HG02610 (cell line): Measurements from ENCODE around the gene PADI3.

ENCODE experiments used
- ATAC-seq: cut with Tn5 transposase; IDR thresholded peaks from one replicate; pipeline ENCODE4 v1.9.1; 2021; ENCODE audit warnings: mild to moderate bottlenecking, moderate library complexity; ENCODE audit not compliant: unreplicated experiment

Gene PADI3

GRCh38 chr1:17214876-17215544, 33.9 kb upstream of the PADI3 start:
- no peak for ATAC-seq

- no peak for ATAC-seq
Observed at GRCh38 chr1:17215545-17215890, 33.4 kb upstream of the PADI3 start.

DNA sequence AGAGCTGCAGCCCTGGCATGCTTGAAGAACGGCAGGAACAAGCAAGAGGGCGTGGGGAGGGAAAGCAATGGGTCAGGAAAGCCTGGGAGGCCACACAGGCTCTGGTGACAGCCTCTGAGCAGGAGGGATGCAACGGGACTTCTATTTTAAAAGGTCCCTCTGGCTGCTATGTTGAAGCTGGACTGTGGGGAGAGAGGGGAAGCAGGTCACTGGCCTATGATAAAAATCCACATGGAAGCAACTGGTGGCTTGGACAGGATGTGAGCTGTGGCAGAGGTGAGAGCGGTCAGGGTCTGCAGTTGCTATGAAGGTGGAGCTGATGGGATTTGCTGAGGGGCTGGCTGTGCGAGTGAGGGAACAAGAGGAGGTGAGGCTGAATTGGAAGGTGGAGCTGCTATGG, 32.8 kb upstream of the PADI3 start:
- ATAC-seq, result no peak

GRCh38 chr1:17217607-17218006, 31.3 kb upstream of the PADI3 start:
- no peak for ATAC-seq

DNA sequence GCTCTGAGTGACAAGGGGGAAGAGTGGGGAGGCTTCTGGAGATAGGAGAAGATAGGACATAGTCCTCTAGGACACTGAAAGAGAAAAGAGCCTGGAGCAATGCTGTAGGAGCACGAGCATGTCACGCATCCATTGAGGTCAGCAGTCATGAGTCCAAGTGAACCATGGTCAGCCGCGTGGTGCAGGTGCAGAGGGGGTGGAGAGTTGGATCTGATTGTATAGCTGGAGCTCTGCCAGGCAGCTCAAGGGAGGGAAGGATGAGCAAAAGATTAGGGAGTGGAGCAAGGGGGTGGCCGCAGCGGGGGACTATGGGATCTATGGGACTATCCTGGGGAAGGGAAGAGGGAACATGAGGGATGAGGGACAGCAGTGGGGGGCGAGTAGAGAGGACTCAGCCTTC, 30.0 kb upstream of the PADI3 start:
- no peak for ATAC-seq

GRCh38 chr1:17220287-17220686, 28.6 kb upstream of the PADI3 start:
- no peak for ATAC-seq

DNA sequence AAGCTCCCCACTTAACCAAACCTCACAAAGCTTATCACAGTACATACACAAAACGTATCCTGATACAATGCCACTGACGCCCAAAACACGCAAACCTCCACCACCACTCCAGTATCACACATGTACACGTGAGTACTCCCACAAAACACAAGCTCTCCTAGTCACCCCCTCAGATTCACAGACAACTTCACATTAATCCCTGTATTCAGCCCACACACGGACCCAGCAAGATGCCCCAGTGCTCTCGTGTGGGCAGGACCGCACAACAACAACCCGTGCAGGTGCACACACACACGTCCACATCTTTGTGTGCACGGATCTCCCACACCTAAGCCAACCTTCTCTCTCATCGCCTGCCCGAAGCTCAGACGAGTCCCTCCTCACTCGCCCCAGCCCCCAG, 26.3 kb upstream of the PADI3 start:
- ATAC-seq, result no peak

DNA sequence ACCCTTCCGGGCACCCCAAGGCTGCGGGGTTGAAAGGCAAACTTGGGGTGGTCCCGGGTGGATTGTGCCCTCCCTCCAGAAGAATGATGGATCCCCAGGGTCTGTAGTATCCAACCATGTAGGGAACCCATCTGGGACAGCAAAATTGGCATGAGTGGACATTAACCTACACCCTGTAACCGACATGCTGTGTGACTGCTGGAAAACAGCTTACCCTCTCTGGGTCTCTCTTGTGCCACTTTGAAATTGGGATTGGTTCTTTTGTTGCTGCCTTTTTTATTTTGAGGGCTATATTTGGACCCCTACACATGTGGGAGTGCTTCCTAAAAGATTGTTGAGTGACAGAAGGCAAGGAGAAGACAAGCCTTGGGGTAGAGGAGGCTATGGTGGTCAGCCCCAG, 24.5 kb upstream of the PADI3 start:
- no peak for ATAC-seq

DNA sequence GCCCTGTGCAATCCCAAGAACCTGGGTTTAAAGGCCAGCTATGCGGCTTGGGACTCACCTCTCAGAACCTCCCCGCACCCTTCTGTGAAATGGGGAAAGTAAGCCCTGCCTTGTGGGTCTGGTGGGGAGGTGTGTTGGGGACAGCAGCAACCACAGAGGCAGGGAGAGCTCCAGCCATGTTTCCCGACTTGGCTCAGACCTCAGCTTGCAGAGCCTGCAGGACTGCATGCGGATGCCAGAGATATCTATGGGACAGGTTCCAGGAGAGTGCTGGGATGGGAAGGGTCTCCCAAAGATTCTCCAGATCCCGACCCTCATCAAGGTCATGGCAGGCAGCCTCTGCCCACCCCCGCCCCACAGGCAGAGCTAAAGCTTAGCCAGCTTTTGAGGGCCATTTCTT, 23.8 kb upstream of the PADI3 start:
- ATAC-seq, result no peak

DNA sequence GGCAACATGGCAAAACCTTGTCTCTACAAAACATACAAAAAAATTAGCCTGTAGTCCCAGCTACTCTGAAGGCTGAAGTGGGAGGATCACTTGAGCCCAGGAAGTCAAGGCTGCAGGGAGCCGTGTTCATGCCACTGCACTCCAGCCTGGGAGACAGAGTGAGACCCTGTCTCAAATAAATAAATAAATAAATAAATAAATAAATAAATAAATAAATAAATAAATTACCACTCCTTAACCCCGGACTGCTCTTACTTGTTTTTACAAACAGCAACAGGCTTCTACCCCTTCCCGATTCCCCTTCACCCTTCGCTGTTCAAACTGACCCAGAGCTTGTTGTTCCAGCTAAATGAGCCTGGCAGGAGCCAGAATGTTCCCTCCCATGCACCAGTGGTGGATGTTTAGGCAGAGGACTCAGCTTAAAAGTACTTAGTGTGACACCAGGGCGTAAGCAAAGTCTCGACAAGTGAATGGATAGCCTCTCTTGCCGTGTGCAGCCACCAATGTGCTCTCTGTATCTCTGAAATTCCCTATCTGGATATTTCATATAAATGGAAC, 21.5 kb upstream of the PADI3 start:
- ATAC-seq, result no peak

DNA sequence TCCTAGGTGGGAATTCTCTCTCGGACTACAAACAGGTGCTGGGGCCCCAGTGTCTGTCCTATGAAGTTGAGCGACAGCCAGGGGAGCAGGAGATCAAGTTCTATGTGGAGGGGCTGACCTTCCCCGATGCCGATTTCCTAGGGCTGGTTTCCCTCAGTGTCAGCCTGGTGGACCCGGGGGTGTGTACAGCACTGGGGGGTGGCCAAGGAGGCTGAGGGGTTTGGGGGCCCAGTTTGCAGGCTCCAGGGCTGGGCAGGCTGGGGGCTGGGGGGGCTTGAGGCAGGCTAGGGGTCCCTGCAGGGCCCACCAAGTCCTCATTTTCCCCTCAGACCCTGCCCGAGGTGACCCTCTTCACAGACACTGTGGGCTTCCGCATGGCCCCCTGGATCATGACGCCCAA, 20.3 kb upstream of the PADI3 start:
- no peak for ATAC-seq

- ATAC-seq, result no peak
Observed at GRCh38 chr1:17229379-17229778, 19.5 kb upstream of the PADI3 start.

GRCh38 chr1:17230106-17230505, 18.8 kb upstream of the PADI3 start:
- no peak for ATAC-seq

DNA sequence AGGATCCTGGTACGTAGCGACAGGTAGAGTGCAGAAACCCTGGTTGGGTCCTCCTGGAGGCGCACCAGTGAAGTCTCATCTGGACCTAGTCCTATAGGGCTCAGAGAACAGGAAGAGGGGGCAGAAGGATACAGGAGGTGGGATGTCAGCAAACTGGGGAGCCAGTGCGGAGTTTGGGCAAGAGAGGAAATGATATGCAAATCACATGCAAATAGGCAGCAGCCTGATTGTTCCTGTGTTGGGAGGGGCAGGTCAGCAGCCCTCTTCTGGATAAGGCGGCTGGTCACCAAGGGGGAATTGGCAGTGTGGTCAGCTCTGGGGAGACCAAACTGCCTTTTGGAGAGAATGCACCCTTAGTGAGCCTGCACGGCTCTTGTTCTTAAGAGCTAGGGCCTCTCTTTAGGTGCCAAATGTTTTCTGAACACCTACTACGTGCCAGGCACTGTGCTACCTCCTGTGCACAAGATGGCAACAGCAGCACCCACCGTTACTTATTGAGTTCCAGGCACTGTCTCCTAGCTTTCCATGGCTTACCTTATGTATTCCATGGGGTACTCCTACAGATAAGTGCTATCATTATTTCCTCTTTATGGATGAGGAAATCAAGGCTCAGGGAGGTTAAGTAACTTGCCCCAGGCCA, 18.1 kb upstream of the PADI3 start:
- no peak for ATAC-seq

DNA sequence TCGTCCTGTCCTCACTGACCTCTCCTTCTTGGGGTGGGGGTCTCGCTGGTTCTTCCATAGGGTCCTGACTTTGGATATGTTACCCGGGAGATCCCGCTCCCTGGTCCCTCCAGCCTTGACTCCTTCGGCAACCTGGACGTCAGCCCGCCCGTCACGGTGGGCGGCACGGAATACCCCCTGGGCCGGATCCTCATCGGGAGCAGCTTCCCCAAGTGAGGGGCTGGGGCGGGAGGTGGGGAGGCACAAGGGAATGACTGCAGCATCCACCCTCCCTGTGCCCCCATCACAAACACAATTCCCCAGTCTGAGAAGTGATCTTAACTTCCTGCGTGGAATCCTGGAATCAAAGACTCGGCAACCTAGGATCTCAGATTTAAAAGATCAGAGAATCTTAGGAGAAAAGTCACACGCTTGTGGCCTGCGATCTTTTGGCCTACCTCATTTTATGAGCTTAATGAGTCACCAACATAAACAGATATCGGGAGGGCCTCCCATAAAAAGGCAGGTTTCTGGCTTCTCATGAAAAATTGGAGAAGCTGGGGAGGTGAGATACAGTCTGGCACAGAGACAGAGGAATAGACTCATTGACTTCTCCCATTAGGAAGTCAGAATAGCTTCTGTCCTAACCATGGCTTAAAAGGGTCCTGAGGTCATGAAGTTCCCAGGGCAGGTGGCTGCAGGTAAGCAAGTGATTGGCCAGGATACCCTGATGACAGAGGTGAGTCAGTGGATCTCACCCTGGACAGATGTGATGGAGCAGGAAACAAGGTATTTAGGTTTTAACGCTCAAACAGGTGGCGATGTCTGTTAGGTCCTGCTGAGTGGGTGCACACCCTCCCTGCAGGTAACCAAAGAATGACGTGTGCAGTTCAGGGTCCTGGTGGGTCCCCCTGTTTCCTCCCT, 15.9 kb upstream of the PADI3 start:
- ATAC-seq, result no peak

- no peak for ATAC-seq
Observed at GRCh38 chr1:17233675-17234320, 15.1 kb upstream of the PADI3 start.

- no peak for ATAC-seq
Observed at GRCh38 chr1:17234405-17234804, 14.5 kb upstream of the PADI3 start.

DNA sequence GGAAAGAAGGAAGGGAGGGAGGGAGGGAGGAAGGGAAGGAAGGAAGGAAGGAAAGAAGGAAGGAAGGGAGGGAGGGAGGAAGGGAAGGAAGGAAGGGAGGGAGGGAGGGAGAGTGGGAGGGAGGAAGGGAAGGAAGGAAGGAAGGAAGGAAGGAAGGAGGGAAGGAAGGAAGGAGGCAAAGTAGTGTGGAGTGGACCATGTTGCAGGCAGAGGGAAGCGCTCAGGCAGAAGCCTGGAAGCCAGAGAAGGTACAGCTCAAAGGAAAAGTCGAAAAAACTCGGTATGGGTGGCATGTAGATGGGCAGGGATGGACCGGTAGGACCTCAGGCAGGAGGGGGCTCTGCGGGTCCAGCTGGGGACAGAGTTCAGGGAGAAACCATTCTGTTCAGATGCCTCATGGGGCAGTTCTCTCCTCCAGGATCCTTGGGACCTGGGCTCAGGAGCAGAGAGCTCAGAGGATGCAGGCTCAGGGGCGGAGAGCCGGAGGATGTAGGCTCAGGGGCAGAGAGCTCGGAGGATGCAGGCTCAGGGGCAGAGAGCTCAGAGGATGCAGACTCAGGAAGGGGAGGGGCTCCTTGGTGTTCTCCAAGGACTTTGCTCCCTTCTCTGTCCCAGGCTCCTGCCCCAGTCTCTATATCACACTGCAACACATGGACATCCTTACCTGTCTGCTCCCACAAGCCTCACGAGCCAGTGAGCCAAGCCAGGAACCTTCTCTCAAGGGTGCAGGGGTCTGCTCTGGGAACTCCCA, 13.6 kb upstream of the PADI3 start:
- ATAC-seq, result no peak

- no peak for ATAC-seq
Observed at GRCh38 chr1:17236779-17237560, 11.9 kb upstream of the PADI3 start.

GRCh38 chr1:17237561-17237903, 11.4 kb upstream of the PADI3 start:
- ATAC-seq, result no peak
